Keratinocyte (primary cell): ENCODE results near the gene CCDC28B. TPM values are rescaled to one million over a fixed set of nuclear protein-coding genes. Genes with fewer than 3 reads are reported as not detected.
A peak's percentile ranks its signal among the peaks of the same experiment; 100 is the strongest.

Experiments used
- DNase-seq: peaks from one replicate; pipeline ENCODE4 v3.0.0-alpha.2; 2011; ENCODE audit warnings: low read depth, missing footprints, low spot score
- FAIRE-seq: peaks from 2 replicates; lab custom pipeline; 2011; peaks lifted over from hg19 to GRCh38; lab: Jason Lieb, UNC
- H2AFZ ChIP-seq: 2 replicates; pipeline ENCODE4 v1.6.0; 2012; ENCODE audit warnings: low read length, control low read depth, inconsistent platforms; ENCODE audit not compliant: control insufficient read depth
- H3K27ac ChIP-seq: 2 replicates; pipeline ENCODE4 v1.5.1; 2011; ENCODE audit warnings: low read length; ENCODE audit not compliant: control insufficient read depth, insufficient read depth
- H3K27me3 ChIP-seq: 3 replicates; pipeline ENCODE4 v1.6.0; 2011; ENCODE audit warnings: low read length; ENCODE audit not compliant: control insufficient read depth, insufficient read depth; ENCODE audit errors: extremely low read depth
- H3K36me3 ChIP-seq, 2 experiments: 2 replicates in 1 of 2; 3 replicates in 1 of 2; pipeline ENCODE4 v1.5.1; 2011; ENCODE audit warnings: low read length in 2 of 2, mild to moderate bottlenecking in 1 of 2; ENCODE audit not compliant: control insufficient read depth in 2 of 2, insufficient read depth in 2 of 2; ENCODE audit errors: extremely low read depth in 1 of 2
- H3K4me1 ChIP-seq: 3 replicates; pipeline ENCODE4 v1.5.1; 2011; ENCODE audit warnings: low read length; ENCODE audit not compliant: control insufficient read depth, insufficient read depth; ENCODE audit errors: extremely low read depth
- H3K4me2 ChIP-seq: 3 replicates; pipeline ENCODE4 v1.6.0; 2011; ENCODE audit warnings: low read depth, low read length; ENCODE audit not compliant: control insufficient read depth, insufficient read depth; ENCODE audit errors: extremely low read depth
- H3K4me3 ChIP-seq, 3 experiments: fragments of 200-600 bp in 1 of 3; sonication (generic) in 1 of 3; 2 replicates in 2 of 3; 3 replicates in 1 of 3; pipeline ENCODE4 v1.5.1; 2011 to 2016; ENCODE audit warnings: low read length in 3 of 3, mild to moderate bottlenecking in 3 of 3, control low read depth in 2 of 3, inconsistent platforms in 1 of 3, low read depth in 1 of 3, mixed read lengths in 1 of 3, mixed run types in 1 of 3, moderate library complexity in 1 of 3; ENCODE audit not compliant: control insufficient read depth in 2 of 3, insufficient read depth in 2 of 3; ENCODE audit errors: extremely low read depth in 1 of 3
- H3K79me2 ChIP-seq: 2 replicates; pipeline ENCODE4 v1.6.0; 2012; ENCODE audit warnings: low read length; ENCODE audit not compliant: control insufficient read depth, insufficient read depth
- H3K9ac ChIP-seq: 3 replicates; pipeline ENCODE4 v1.6.0; 2011; ENCODE audit warnings: low read length; ENCODE audit not compliant: control insufficient read depth, insufficient read depth; ENCODE audit errors: extremely low read depth
- H3K9me1 ChIP-seq: 3 replicates; pipeline ENCODE4 v1.6.0; 2011; ENCODE audit warnings: low read length; ENCODE audit not compliant: control insufficient read depth, insufficient read depth; ENCODE audit errors: extremely low read depth
- H3K9me3 ChIP-seq: 2 replicates; pipeline ENCODE4 v1.5.1; 2012; ENCODE audit warnings: low read depth, low read length; ENCODE audit not compliant: control insufficient read depth
- H4K20me1 ChIP-seq: 3 replicates; pipeline ENCODE4 v1.6.0; 2011; ENCODE audit warnings: low read length; ENCODE audit not compliant: control insufficient read depth, insufficient read depth; ENCODE audit errors: extremely low read depth
- EZH2 ChIP-seq: IDR thresholded peaks from one replicate; pipeline ENCODE4 v1.6.1; 2012; ENCODE audit warnings: inconsistent platforms, mild to moderate bottlenecking, low read length, moderate library complexity
- dilution Hi-C: fragments of 300-500 bp; cut with MboI; formaldehyde crosslinking; loops from one replicate; pipeline ENCODE4 v1.7.0; 2020; ENCODE audit warnings: low sequenced_read_pairs; ENCODE audit not compliant: extremely low pct_ligation_motif_present
- polyA plus RNA-seq, 5 experiments: library from polyadenylated mRNA; depleted of rRNA in 3 of 5; stranded (reverse) in 3 of 5; stranded (forward) in 1 of 5; unstranded in 1 of 5; fragments of >200 nt; gene quantifications; 1 replicate in 1 of 5; 2 replicates in 3 of 5; 3 replicates in 1 of 5; pipeline versions ENCODE4 v1.2.1 to v1.2.3, GENCODE V29; 2011 to 2012; ENCODE audit warnings: missing spikeins in 2 of 5, low read depth in 1 of 5, low replicate concordance in 1 of 5
- TF ChIP-seq, protein P1 (sequence below), 3 experiments: IDR thresholded peaks in 1 of 3; conservative IDR thresholded peaks in 1 of 3; optimal IDR thresholded peaks in 1 of 3; 2 replicates in 2 of 3; 3 replicates in 1 of 3; pipeline versions ENCODE3 to v1.5.1; 2011; ENCODE audit warnings: low read length in 3 of 3, mild to moderate bottlenecking in 3 of 3, moderate library complexity in 2 of 3, control low read depth in 1 of 3, inconsistent platforms in 1 of 3; ENCODE audit not compliant: insufficient read depth in 2 of 3; ENCODE audit errors: extremely low read depth in 1 of 3

The CCDC28B gene
- polyA plus RNA-seq, 1 donor (not counting 4 experiments of a cell fraction or from before 2014, with no cell fraction given): 3.6 TPM

DNA sequence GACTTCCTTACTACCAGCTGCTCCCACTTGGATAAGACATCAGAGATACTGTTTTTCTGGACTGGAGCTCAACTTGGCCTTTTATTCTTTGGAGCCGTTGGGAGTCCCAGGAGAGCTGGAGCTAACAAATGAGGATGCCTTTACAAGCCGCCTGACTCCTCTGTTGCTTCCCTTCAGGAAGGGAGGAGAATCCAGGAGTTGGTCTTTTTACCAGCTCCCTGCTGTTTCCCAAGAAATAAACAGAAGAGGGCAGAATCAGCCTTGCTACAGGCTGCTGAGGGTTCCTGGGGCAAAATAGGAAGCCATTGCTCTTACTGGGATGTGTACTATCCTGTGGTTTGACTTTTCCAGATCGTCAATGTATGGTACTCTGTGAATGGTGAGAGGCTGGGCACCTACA lies 23.3 kb downstream of the CCDC28B start:
- FAIRE-seq: no peak
- Histone ChIP-seq H4K20me1 (no peaks in the 10 kb centered on the region), H3K27ac (peak overlapping the region; percentile 1), H3K9me1 (no peaks in the 10 kb centered on the region), H3K79me2 (peaks cover 37% of the 10 kb centered on the region), H3K4me1 (peaks cover 21% of the 10 kb centered on the region), H3K27me3 (no peaks in the 10 kb centered on the region), H3K9ac (no peak overlapping the region), H3K4me3 (no peak overlapping the region), H3K4me2 (peak overlapping the region; percentile 86), H3K36me3 (peaks cover 22 to 33% of the 10 kb centered on the region in 2 experiments), H3K9me3 (no peaks in the 10 kb centered on the region), H2AFZ (no peak overlapping the region)
- no peak for DNase-seq
- dilution Hi-C loops: no loop called here
- TF ChIP-seq EZH2: no peak
- TF ChIP-seq, protein P1, sequence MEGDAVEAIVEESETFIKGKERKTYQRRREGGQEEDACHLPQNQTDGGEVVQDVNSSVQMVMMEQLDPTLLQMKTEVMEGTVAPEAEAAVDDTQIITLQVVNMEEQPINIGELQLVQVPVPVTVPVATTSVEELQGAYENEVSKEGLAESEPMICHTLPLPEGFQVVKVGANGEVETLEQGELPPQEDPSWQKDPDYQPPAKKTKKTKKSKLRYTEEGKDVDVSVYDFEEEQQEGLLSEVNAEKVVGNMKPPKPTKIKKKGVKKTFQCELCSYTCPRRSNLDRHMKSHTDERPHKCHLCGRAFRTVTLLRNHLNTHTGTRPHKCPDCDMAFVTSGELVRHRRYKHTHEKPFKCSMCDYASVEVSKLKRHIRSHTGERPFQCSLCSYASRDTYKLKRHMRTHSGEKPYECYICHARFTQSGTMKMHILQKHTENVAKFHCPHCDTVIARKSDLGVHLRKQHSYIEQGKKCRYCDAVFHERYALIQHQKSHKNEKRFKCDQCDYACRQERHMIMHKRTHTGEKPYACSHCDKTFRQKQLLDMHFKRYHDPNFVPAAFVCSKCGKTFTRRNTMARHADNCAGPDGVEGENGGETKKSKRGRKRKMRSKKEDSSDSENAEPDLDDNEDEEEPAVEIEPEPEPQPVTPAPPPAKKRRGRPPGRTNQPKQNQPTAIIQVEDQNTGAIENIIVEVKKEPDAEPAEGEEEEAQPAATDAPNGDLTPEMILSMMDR (optimal IDR thresholded peaks at IDR 0.05 in 1 of 3, IDR thresholded peaks at IDR 0.05 in 1 of 3, conservative IDR thresholded peaks at IDR 0.05 in 1 of 3; ENCODE audit: extremely low read depth in 1 of 3, insufficient read depth in 2 of 3, low read length in 3 of 3): no peak

DNA sequence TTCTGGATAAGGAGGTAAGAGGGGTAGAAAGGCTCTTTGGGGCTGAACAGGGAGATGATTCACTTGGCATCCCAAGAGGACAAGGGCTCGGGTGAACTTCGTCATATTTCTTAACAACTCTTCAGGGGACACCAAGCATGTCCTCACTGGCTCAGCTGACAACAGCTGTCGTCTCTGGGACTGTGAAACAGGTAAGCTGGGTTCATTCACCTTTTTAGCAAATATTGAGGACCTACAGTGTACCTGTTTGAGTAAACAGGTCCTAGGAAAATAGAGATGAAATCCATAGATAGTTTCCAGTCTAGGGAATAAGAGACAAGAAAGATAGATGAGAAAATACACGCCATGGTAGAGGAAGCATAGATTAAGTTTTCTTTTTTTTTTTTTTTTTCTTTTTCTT lies 23.9 kb downstream of the CCDC28B start:
- Histone ChIP-seq H3K4me3 (no peak overlapping the region), H3K9me3 (no peaks in the 10 kb centered on the region), H2AFZ (no peak overlapping the region), H3K4me1 (peaks cover 21% of the 10 kb centered on the region), H4K20me1 (no peaks in the 10 kb centered on the region), H3K79me2 (peaks cover 37% of the 10 kb centered on the region), H3K9me1 (no peaks in the 10 kb centered on the region), H3K36me3 (peaks cover 22 to 33% of the 10 kb centered on the region in 2 experiments), H3K27me3 (no peaks in the 10 kb centered on the region), H3K4me2 (no peak overlapping the region), H3K9ac (no peak overlapping the region), H3K27ac (no peak overlapping the region)
- no peak for FAIRE-seq
- DNase-seq: no peak
- TF ChIP-seq, protein P1 (optimal IDR thresholded peaks at IDR 0.05 in 1 of 3, IDR thresholded peaks at IDR 0.05 in 1 of 3, conservative IDR thresholded peaks at IDR 0.05 in 1 of 3; ENCODE audit: extremely low read depth in 1 of 3, insufficient read depth in 2 of 3, low read length in 3 of 3): no peak
- TF ChIP-seq EZH2: no peak
- dilution Hi-C loops: no loop called here
